ENCODE results near the gene EFCAB12. TPM values are rescaled to one million over a fixed set of nuclear protein-coding genes. Genes with fewer than 3 reads are reported as not detected.
A peak's percentile ranks its signal among the peaks of the same experiment; 100 is the strongest.

The EFCAB12 gene
- total RNA-seq, 2 donors from 2014 or later: under 0.01 to 1.3 TPM

- no peaks in the 10 kb centered on the region for H3K27me3 ChIP-seq
- no peak for DNase-seq
- ATAC-seq: no peak
- H3K27ac ChIP-seq: peak overlapping the region in 2 of 4 donors; percentile 68 to 73
- no peak overlapping the region for H3K4me3 ChIP-seq
- TF ChIP-seq CTCF (IDR thresholded peaks at IDR 0.05) (no peak), POLR2A (IDR thresholded peaks at IDR 0.05) (no peak)
- no peaks in the 10 kb centered on the region for H3K9me3 ChIP-seq
- H3K4me1 ChIP-seq: peaks cover 18% of the 10 kb centered on the region
- 74 to 87% methylated on average over 4 of the region's 4 CpGs for WGBS, 2 donors
- H3K36me3 ChIP-seq (replicated peaks in 1 of 2; ENCODE audit: insufficient read depth in 1 of 2, low read depth in 2 of 2): peaks cover 0 to 22% of the 10 kb centered on the region in 2 donors
- intact Hi-C loops (cut with DNase I): no loop called here
These were observed 1.2 kb upstream of the EFCAB12 start for GRCh38 chr3:129429602-129430001.

GRCh38 chr3:129429080-129429451, 630 bp upstream of the EFCAB12 start:
- ATAC-seq: no peak
- H3K9me3 ChIP-seq: no peaks in the 10 kb centered on the region

GRCh38 chr3:129428007-129428375, 445 bp downstream of the EFCAB12 start:
- Histone ChIP-seq H3K27me3 (no peaks in the 10 kb centered on the region), H3K36me3 (replicated peaks in 1 of 2; ENCODE audit: insufficient read depth in 1 of 2, low read depth in 2 of 2) (peaks cover 0 to 19% of the 10 kb centered on the region in 2 donors), H3K27ac (no peak overlapping the region), H3K4me3 (peak overlapping the region in 1 of 2 donors; percentile 6), H3K9me3 (no peaks in the 10 kb centered on the region), H3K4me1 (peaks cover 18% of the 10 kb centered on the region)
- TF ChIP-seq POLR2A (IDR thresholded peaks at IDR 0.05) (no peak), CTCF (IDR thresholded peaks at IDR 0.05) (no peak)
- intact Hi-C loops (cut with DNase I): no loop called here
- DNase-seq: no peak
- 8 to 9% methylated on average over 8 of the region's 8 CpGs for WGBS, 2 donors
- ATAC-seq: peak; percentile 4

More at GRCh38 chr3:129429080-129429451, 630 bp upstream of the EFCAB12 start:
- peaks cover 0 to 22% of the 10 kb centered on the region in 2 donors for H3K36me3 ChIP-seq (replicated peaks in 1 of 2; ENCODE audit: insufficient read depth in 1 of 2, low read depth in 2 of 2)
- H3K27ac ChIP-seq: peak overlapping the region; percentile 6 to 73 (median 58)
- intact Hi-C loops (cut with DNase I): no loop called here
- no peak for DNase-seq
- TF ChIP-seq CTCF (IDR thresholded peaks at IDR 0.05) (no peak), POLR2A (IDR thresholded peaks at IDR 0.05) (no peak)
- no peak overlapping the region for H3K4me3 ChIP-seq
- no peaks in the 10 kb centered on the region for H3K27me3 ChIP-seq
- peaks cover 18% of the 10 kb centered on the region for H3K4me1 ChIP-seq
- WGBS, 2 donors: 67 to 69% methylated on average over 3 of the region's 3 CpGs

GRCh38 chr3:129425619-129426018, 2.8 kb downstream of the EFCAB12 start:
- H3K9me3 ChIP-seq: no peaks in the 10 kb centered on the region
- H3K4me1 ChIP-seq: peaks cover 18% of the 10 kb centered on the region
- H3K27me3 ChIP-seq: no peaks in the 10 kb centered on the region
- H3K27ac ChIP-seq: no peak overlapping the region
- intact Hi-C loops (cut with DNase I): no loop called here
- 38 to 48% methylated on average over 2 of the region's 2 CpGs for WGBS, 2 donors
- ATAC-seq (no peak), DNase-seq (no peak)
- TF ChIP-seq CTCF (IDR thresholded peaks at IDR 0.05) (no peak), POLR2A (IDR thresholded peaks at IDR 0.05) (no peak)
- no peak overlapping the region for H3K4me3 ChIP-seq
- no peaks in the 10 kb centered on the region for H3K36me3 ChIP-seq (replicated peaks in 1 of 2; ENCODE audit: insufficient read depth in 1 of 2, low read depth in 2 of 2)

GRCh38 chr3:129425213-129425612, 3.2 kb downstream of the EFCAB12 start:
- no peak for ATAC-seq
- DNase-seq: no peak
- intact Hi-C loops (cut with DNase I): no loop called here
- Histone ChIP-seq H3K4me3 (no peak overlapping the region), H3K27ac (no peak overlapping the region), H3K4me1 (peaks cover 18% of the 10 kb centered on the region), H3K9me3 (no peaks in the 10 kb centered on the region), H3K27me3 (no peaks in the 10 kb centered on the region), H3K36me3 (replicated peaks in 1 of 2; ENCODE audit: insufficient read depth in 1 of 2, low read depth in 2 of 2) (no peaks in the 10 kb centered on the region)
- 79 to 81% methylated on average over 3 of the region's 3 CpGs for WGBS, 2 donors
- TF ChIP-seq POLR2A (IDR thresholded peaks at IDR 0.05) (no peak), CTCF (IDR thresholded peaks at IDR 0.05) (no peak)

All from body of pancreas (tissue), 4 donors.